Mucosa of stomach (tissue), 1 donor: Measurements from ENCODE around the gene TCERG1L.

Experiments used
- H3K27me3 ChIP-seq: one replicate; pipeline ENCODE4 v1.7.0; 2013; ENCODE audit warnings: mild to moderate bottlenecking, low read length; ENCODE audit not compliant: control insufficient read depth, insufficient read depth
- H3K36me3 ChIP-seq: one replicate; pipeline ENCODE4 v1.7.0; 2013; ENCODE audit warnings: low read length; ENCODE audit not compliant: control insufficient read depth, insufficient read depth
- H3K4me1 ChIP-seq: one replicate; pipeline ENCODE4 v1.7.0; 2013; ENCODE audit warnings: mild to moderate bottlenecking, low read length; ENCODE audit not compliant: control insufficient read depth, insufficient read depth
- H3K4me3 ChIP-seq: one replicate; pipeline ENCODE4 v1.7.0; 2013; ENCODE audit warnings: low read length
- H3K9ac ChIP-seq: one replicate; pipeline ENCODE4 v1.7.0; 2013; ENCODE audit warnings: mild to moderate bottlenecking, low read length, moderate library complexity
- H3K9me3 ChIP-seq: one replicate; pipeline ENCODE4 v1.7.0; 2013; ENCODE audit warnings: mild to moderate bottlenecking, low read length, moderate library complexity; ENCODE audit not compliant: control insufficient read depth
- donor health status: Pancreatic carcinoma.

TCERG1L gene

GRCh38 chr10:131065673-131066305 is 245.7 kb downstream of the TCERG1L start:
- no peaks in the 10 kb centered on the region for H3K36me3 ChIP-seq
- H3K9ac ChIP-seq: no peak overlapping the region
- no peak overlapping the region for H3K4me3 ChIP-seq
- H3K4me1 ChIP-seq: no peaks in the 10 kb centered on the region
- no peaks in the 10 kb centered on the region for H3K9me3 ChIP-seq
- no peaks in the 10 kb centered on the region for H3K27me3 ChIP-seq

DNA sequence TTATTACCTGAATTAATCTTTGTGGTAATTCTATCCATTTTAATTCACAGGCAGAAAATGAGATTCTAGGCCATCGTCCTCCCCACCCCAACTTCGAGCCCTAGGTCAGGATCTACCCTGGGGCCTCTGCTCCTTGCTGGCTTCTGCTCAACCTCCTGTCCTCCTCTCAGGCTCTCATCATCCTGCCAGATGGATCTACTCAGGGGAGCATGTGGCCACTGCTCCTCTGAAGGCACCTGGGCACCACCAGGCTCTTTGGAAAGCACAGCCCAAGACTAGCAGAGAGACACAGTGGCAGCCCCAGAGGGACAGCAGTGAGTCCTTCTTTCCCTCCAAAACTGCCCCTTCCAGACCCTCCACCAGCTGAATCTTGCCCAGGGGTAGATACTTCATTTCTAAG is 248.2 kb downstream of the TCERG1L start:
- no peaks in the 10 kb centered on the region for H3K4me1 ChIP-seq
- H3K9me3 ChIP-seq: no peaks in the 10 kb centered on the region
- H3K36me3 ChIP-seq: no peaks in the 10 kb centered on the region
- H3K4me3 ChIP-seq: no peak overlapping the region
- no peaks in the 10 kb centered on the region for H3K27me3 ChIP-seq
- no peak overlapping the region for H3K9ac ChIP-seq

- Histone ChIP-seq H3K4me1 (no peaks in the 10 kb centered on the region), H3K36me3 (no peaks in the 10 kb centered on the region), H3K27me3 (no peaks in the 10 kb centered on the region), H3K9me3 (no peaks in the 10 kb centered on the region), H3K9ac (no peak overlapping the region), H3K4me3 (no peak overlapping the region)
Measured at GRCh38 chr10:131062621-131063260, 248.8 kb downstream of the TCERG1L start.

DNA sequence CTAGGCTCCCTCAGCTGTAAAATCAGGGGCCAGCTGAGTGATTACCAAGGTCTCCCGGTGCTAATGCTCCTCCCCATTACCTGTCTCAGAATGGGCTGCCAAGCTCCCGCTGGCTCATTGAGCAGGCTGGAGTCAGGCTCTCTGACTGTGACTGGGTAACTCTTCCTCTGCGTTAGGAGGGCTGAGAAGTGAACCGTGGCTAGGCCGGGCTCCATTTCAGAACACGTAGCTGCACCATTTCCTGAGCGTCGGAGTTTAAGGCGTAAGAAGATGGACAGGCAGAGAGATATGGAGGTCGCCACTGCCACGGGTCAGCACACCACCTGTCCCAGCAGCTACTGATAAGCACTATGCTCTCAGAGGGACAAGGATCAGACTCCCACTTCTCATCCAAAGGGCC is 250.3 kb downstream of the TCERG1L start:
- H3K4me1 ChIP-seq: no peaks in the 10 kb centered on the region
- H3K9me3 ChIP-seq: no peaks in the 10 kb centered on the region
- no peaks in the 10 kb centered on the region for H3K36me3 ChIP-seq
- H3K9ac ChIP-seq: no peak overlapping the region
- no peaks in the 10 kb centered on the region for H3K27me3 ChIP-seq
- H3K4me3 ChIP-seq: no peak overlapping the region

GRCh38 chr10:131059881-131060280 is 251.6 kb downstream of the TCERG1L start:
- Histone ChIP-seq H3K9ac (no peak overlapping the region), H3K4me3 (no peak overlapping the region), H3K9me3 (no peaks in the 10 kb centered on the region), H3K36me3 (no peaks in the 10 kb centered on the region), H3K4me1 (no peaks in the 10 kb centered on the region), H3K27me3 (no peaks in the 10 kb centered on the region)

GRCh38 chr10:131058799-131059198 is 252.7 kb downstream of the TCERG1L start:
- no peak overlapping the region for H3K4me3 ChIP-seq

DNA sequence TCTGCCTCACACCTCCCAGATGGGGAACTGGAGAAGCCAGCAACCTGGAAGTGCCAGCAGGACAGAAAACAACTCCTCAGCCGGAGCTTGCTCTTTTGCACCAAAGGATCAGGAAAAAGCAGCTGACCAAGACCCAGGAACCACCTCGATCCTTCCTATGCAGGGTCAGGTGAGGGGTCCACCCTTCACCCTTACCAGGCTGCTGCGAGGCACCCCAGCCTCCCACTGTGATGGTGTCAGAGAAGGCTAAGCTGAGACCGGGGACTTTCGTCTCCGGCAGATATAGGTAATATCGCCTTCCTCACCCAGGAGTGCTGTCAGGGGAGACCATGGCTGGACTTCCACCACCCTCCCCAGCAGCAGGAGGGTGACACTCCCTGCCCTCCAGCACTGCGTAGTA is 254.7 kb downstream of the TCERG1L start:
- Histone ChIP-seq H3K4me1 (no peaks in the 10 kb centered on the region), H3K9me3 (no peaks in the 10 kb centered on the region), H3K4me3 (no peak overlapping the region), H3K9ac (no peak overlapping the region), H3K36me3 (no peaks in the 10 kb centered on the region), H3K27me3 (no peaks in the 10 kb centered on the region)

More at GRCh38 chr10:131058799-131059198, 252.7 kb downstream of the TCERG1L start:
- H3K9me3 ChIP-seq: no peaks in the 10 kb centered on the region
- H3K9ac ChIP-seq: no peak overlapping the region
- no peaks in the 10 kb centered on the region for H3K4me1 ChIP-seq
- H3K36me3 ChIP-seq: no peaks in the 10 kb centered on the region
- H3K27me3 ChIP-seq: no peaks in the 10 kb centered on the region

- Histone ChIP-seq H3K36me3 (no peaks in the 10 kb centered on the region), H3K9me3 (no peaks in the 10 kb centered on the region), H3K4me3 (no peak overlapping the region), H3K9ac (no peak overlapping the region), H3K4me1 (no peaks in the 10 kb centered on the region), H3K27me3 (no peaks in the 10 kb centered on the region)
Measured at GRCh38 chr10:131056091-131056579, 255.4 kb downstream of the TCERG1L start.

GRCh38 chr10:131055437-131055836 is 256.1 kb downstream of the TCERG1L start:
- Histone ChIP-seq H3K36me3 (no peaks in the 10 kb centered on the region), H3K9me3 (no peaks in the 10 kb centered on the region), H3K27me3 (no peaks in the 10 kb centered on the region), H3K4me3 (no peak overlapping the region), H3K4me1 (no peaks in the 10 kb centered on the region), H3K9ac (no peak overlapping the region)

GRCh38 chr10:131053192-131053591 is 258.3 kb downstream of the TCERG1L start:
- Histone ChIP-seq H3K36me3 (no peaks in the 10 kb centered on the region), H3K27me3 (no peaks in the 10 kb centered on the region), H3K9ac (no peak overlapping the region), H3K4me3 (no peak overlapping the region), H3K9me3 (no peaks in the 10 kb centered on the region), H3K4me1 (no peaks in the 10 kb centered on the region)

- H3K36me3 ChIP-seq: no peaks in the 10 kb centered on the region
- no peaks in the 10 kb centered on the region for H3K27me3 ChIP-seq
- no peaks in the 10 kb centered on the region for H3K4me1 ChIP-seq
- no peak overlapping the region for H3K4me3 ChIP-seq
- H3K9ac ChIP-seq: no peak overlapping the region
- H3K9me3 ChIP-seq: no peaks in the 10 kb centered on the region
Measured at GRCh38 chr10:131050162-131050766, 261.3 kb downstream of the TCERG1L start.

DNA sequence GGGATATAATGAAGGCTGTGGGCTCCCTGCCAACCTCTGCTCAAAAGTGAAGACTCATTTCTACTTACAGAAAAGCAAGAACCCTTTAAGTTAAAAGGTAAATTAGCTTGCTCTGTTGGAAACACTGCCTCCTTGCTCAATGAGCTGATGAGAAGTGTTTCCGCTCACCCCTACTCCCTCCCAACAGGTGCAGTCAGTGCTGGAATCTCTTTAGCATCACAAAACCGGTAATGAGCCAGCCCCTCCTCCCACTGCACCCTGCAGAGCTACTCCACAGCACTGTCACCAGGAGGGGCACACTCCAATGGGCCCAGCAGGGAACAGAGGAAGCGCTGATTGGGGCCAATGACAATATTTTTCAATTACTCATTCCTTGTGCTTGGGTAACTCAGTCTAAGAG is 262.5 kb downstream of the TCERG1L start:
- Histone ChIP-seq H3K4me3 (no peak overlapping the region), H3K4me1 (no peaks in the 10 kb centered on the region), H3K9me3 (no peaks in the 10 kb centered on the region), H3K36me3 (no peaks in the 10 kb centered on the region), H3K27me3 (no peaks in the 10 kb centered on the region), H3K9ac (no peak overlapping the region)
